A549 treated with GW870086 at 1 μM for 4 hours (cell line): ENCODE results near the gene IQGAP3. TPM values are rescaled to one million over a fixed set of nuclear protein-coding genes. Genes with fewer than 3 reads are reported as not detected.

ENCODE experiments used
- total RNA-seq: library from RNA; stranded (reverse); fragments of 200-300 nt; extraction: Qiagen RNA extraction; gene quantifications from 5 replicates; pipeline ENCODE4 v1.2.3, GENCODE V29; 2022; ENCODE audit warnings: low read depth

The IQGAP3 gene, protein sequence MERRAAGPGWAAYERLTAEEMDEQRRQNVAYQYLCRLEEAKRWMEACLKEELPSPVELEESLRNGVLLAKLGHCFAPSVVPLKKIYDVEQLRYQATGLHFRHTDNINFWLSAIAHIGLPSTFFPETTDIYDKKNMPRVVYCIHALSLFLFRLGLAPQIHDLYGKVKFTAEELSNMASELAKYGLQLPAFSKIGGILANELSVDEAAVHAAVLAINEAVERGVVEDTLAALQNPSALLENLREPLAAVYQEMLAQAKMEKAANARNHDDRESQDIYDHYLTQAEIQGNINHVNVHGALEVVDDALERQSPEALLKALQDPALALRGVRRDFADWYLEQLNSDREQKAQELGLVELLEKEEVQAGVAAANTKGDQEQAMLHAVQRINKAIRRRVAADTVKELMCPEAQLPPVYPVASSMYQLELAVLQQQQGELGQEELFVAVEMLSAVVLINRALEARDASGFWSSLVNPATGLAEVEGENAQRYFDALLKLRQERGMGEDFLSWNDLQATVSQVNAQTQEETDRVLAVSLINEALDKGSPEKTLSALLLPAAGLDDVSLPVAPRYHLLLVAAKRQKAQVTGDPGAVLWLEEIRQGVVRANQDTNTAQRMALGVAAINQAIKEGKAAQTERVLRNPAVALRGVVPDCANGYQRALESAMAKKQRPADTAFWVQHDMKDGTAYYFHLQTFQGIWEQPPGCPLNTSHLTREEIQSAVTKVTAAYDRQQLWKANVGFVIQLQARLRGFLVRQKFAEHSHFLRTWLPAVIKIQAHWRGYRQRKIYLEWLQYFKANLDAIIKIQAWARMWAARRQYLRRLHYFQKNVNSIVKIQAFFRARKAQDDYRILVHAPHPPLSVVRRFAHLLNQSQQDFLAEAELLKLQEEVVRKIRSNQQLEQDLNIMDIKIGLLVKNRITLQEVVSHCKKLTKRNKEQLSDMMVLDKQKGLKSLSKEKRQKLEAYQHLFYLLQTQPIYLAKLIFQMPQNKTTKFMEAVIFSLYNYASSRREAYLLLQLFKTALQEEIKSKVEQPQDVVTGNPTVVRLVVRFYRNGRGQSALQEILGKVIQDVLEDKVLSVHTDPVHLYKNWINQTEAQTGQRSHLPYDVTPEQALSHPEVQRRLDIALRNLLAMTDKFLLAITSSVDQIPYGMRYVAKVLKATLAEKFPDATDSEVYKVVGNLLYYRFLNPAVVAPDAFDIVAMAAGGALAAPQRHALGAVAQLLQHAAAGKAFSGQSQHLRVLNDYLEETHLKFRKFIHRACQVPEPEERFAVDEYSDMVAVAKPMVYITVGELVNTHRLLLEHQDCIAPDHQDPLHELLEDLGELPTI (N-terminal part only)
- 12.2 to 18.5 TPM (median 15.3 TPM) in 5 replicates for total RNA-seq

DNA sequence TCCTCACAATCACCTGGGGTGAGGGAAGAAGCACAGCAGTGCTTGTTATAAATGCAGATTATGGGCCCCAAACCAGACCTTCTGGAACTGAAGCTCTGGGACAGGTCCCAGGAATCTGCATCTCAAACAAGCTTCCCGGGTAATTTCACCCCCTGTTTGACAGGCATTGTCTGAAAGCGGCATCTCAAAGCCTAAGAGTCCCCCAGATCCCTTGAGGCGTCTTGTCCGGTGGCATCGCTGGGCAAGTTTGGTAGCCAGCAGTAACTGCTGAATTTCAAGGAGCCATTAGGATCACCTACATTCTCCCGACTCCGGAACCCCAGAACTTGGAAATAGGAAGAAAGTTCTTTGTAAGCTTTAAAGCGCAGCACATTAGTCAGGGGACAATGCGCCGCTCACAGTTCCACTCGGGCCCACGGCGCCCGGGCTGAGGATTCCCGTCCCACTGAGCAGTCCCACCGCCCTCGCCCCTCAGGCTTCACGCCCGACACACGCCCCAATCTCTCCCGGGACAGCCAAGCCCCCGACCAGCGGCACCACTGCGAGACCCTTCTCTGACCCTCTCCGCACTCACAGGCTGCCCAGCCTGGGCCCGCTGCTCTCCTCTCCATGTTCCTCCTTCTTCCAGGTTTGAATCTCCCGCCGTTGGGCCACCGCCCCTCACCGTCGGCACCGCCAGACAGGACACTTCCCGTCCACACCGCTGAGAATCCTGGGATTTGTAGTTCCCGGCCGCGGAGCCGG is at the start of gene IQGAP3:
Gene IQGAP3, minus strand, starts transcription at position 647 of the 744 bp plus-strand sequence. Its CDS starts 36 bp downstream, at position 611.

DNA sequence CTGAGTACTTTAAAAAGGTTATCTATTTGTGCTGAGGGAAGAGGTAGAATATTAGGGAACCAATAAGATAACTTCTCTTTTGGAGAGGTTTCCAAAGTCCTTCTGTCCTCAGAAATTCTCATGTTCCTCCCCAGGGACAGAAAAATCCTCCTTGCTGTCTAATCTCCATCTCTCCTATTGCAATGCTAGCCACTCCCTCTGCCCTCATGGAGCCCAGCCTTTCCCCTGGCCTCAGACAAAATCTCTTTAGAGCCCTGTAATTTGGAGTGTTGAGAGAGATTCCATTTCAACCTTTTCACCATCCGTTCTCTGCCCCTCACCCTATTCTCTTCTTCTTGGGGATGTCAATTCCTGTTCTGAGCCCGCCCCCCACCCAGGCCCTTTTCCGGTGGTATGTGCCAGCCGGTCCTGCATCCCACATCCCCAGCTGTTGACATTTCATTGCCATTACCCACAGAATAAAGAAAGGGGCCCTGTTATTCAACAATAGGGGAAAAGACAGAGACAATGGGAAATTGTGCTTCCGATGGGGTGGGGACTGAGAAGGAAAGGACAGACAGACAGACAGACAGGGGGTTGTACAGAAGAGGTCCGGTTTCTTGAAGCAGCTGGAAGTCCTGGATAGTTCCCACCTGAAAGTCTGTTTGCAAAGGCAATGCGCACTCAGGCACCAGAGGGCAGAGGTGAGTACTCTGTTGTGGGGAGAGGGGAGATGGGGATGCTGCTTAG is 46.7 kb upstream of the IQGAP3 start, which contains the start of gene HAPLN2:
Gene HAPLN2, plus strand, starts transcription at position 563 of the 729 bp plus-strand sequence. CDS start 4,076 bp downstream, outside the sequence.

DNA sequence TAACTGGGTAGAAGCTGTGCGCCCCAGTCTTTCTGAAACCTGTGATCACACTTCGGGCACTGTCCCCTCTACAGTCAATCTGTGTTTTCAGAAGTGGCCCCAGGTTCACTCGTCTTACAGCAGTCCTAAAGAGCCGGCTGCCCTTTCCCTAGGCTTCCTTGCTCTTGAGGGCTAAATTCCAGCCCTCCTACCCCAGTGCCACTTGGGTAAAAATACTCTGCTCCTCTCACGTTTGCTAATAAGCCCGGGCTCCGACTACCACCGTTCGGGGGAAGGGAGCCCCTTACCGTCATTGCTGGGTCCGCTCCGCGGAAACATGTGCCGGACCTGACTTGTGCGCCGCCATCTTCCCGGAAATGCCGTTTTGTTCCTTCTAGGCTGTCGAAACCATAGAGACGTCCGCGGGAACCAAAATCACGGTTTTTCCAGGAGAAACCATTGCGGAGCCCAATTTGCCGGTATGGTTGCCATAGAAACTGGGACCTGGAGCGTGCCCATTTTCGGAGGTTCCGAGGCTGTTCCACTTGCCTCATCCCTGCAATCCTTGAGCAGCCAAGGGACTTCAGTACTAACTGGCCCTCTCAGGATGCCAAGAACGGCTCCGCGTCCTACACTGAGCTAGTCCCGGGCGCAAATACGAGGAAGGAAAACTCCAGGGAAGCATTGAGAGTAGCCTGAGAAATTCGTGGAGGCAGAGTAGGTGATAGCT is 28.9 kb upstream of the IQGAP3 start, which contains the start of gene GPATCH4:
Gene GPATCH4, minus strand, starts transcription at position 358 of the 709 bp plus-strand sequence.

DNA sequence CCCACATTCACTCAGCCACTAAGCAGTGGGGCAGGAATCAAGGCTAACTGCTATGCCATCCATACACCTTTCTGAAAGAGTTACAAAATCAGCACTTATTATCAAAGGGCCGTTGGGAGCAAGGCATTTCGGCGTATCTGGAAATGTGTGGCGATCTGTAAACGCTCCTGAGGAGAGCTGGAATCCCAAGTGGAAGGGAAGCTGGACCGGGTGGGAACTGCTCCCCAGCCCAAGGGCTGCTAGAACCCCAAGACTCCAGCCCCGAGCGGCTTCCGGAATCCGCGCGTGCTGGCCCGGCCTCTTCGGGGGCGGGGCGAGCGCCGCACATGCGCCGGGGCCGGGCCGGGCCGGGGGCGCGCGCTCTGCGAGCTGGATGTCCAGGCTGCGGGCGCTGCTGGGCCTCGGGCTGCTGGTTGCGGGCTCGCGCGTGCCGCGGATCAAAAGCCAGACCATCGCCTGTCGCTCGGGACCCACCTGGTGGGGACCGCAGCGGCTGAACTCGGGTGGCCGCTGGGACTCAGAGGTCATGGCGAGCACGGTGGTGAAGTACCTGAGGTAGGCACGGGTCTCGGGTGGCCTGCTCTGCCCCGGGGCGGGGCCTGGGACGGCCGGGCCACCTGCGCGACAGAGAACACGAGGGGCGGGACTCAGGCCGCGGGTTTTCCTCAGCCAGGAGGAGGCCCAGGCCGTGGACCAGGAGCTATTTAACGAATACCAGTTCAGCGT is 19.2 kb upstream of the IQGAP3 start, which contains the start of gene NAXE:
Gene NAXE, plus strand, starts transcription at position 345 of the 726 bp plus-strand sequence. Its CDS starts 29 bp downstream, at position 374.

DNA sequence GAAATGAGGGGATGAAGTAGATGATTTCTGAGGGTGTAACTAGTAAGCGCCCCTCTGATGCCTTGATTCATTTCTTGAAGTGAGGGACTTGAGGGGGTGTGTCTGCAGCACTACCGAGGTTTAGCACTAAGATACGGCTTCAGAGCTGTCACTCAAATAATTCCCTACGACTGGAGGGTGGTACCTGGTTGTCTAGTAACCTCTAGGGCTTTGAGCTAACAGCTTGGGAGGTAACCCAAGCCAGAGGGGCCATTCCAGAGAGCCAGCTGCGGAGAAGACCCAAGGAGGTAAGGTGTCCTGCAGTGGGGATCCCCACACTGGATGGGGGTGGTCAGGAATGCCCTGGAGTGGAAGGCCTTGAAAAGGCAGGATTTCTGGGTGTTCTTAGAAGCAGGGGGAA is 7.1 kb upstream of the IQGAP3 start, which contains the start of gene TTC24:
Gene TTC24, plus strand, starts transcription at position 252 of the 400 bp plus-strand sequence. CDS start 1,642 bp downstream, outside the sequence.

DNA sequence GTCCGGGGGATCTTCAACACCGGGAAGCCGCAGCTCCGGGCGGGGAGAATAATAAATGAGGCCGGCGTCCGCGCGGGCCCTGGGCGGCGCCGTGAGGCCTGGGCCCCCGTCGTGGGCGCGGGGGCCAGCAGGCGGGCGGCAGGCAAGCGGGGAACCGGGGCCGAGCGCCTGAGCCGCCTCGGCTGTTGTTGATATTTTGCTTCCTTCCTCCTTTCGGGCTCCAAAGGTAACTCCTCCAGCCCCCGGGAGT is 71.9 kb downstream of the IQGAP3 start, which contains the start of gene MEF2D:
Gene MEF2D, minus strand, starts transcription at position 233 of the 250 bp plus-strand sequence. CDS start 17,483 bp downstream, outside the sequence.

Other genes starting within 250 kb of the IQGAP3 start
- 379 to 412 TPM (median 408 TPM) in 5 replicates for gene CCT3, start 234.3 kb downstream of the IQGAP3 start, total RNA-seq
- 1.9 to 3.5 TPM (median 2.2 TPM) in 5 replicates for gene TSACC, start 234.0 kb downstream of the IQGAP3 start, total RNA-seq
- not detected in 5 replicates for gene RHBG, start 203.4 kb downstream of the IQGAP3 start, total RNA-seq
- gene MEF2D, start 71.8 kb downstream of the IQGAP3 start, total RNA-seq = 20.2 to 29.8 TPM (median 28.1 TPM) in 5 replicates
- gene TTC24, start 7.2 kb upstream of the IQGAP3 start, total RNA-seq = not detected in 5 replicates
- gene NAXE, start 19.2 kb upstream of the IQGAP3 start, total RNA-seq = 147 to 176 TPM (median 165 TPM) in 5 replicates
- 64.4 to 88.6 TPM (median 68.1 TPM) in 5 replicates for gene GPATCH4, start 28.9 kb upstream of the IQGAP3 start, total RNA-seq
- 0.21 to 0.23 TPM in 2 of 5 replicates, not detected in the others for gene HAPLN2, start 46.9 kb upstream of the IQGAP3 start, total RNA-seq
- gene BCAN, start 69.6 kb upstream of the IQGAP3 start, total RNA-seq = 0.16 to 0.21 TPM in 2 of 5 replicates, not detected in the others
- gene NES, start 104.8 kb upstream of the IQGAP3 start, total RNA-seq = 1.1 to 1.4 TPM (median 1.2 TPM) in 5 replicates
- gene CRABP2, start 133.0 kb upstream of the IQGAP3 start, total RNA-seq = 7.8 to 14.9 TPM (median 8.6 TPM) in 5 replicates
- gene METTL25B, start 155.9 kb upstream of the IQGAP3 start, total RNA-seq = 22.0 to 25.7 TPM (median 23.5 TPM) in 5 replicates
- 35.0 to 47.3 TPM (median 43.7 TPM) in 5 replicates for gene ISG20L2, start 156.2 kb upstream of the IQGAP3 start, total RNA-seq
- gene MRPL24, start 168.5 kb upstream of the IQGAP3 start, total RNA-seq = 175 to 202 TPM (median 193 TPM) in 5 replicates
- 408 to 438 TPM (median 425 TPM) in 5 replicates for gene HDGF, start 179.1 kb upstream of the IQGAP3 start, total RNA-seq
- gene PRCC, start 195.0 kb upstream of the IQGAP3 start, total RNA-seq = 66.3 to 83.8 TPM (median 72.0 TPM) in 5 replicates
- gene SH2D2A, start 244.3 kb upstream of the IQGAP3 start, total RNA-seq = 2.6 to 3.9 TPM (median 3.2 TPM) in 5 replicates